Calu3 (cell line): ENCODE data around the gene IGF2BP1. TPM values are rescaled to one million over a fixed set of nuclear protein-coding genes. Genes with fewer than 3 reads are reported as not detected.

Source experiments
- BruUV-seq: library from RNA; stranded (reverse); fragments of 400-500 nt; replicated peaks from 2 replicates; lab custom pipeline; 2021; lab: Mats Ljungman, UMichigan
- CTCF ChIA-PET: fragments of 300-600 bp; sonication (Branson Sonifier 250); formaldehyde crosslinking; loops from one replicate; lab custom pipeline; 2022; ENCODE audit warnings: antibody characterized with exemption; lab: Charles Lee
- DNase-seq: peaks from one replicate; pipeline ENCODE4 v3.0.0; 2022
- H3K27ac Mint-ChIP-seq: one replicate; pipeline ENCODE4 v1.8.0; 2022; ENCODE audit warnings: mixed read lengths; ENCODE audit not compliant: unreplicated experiment
- H3K27me3 Mint-ChIP-seq: one replicate; pipeline ENCODE4 v1.8.0; 2022; ENCODE audit warnings: mixed read lengths; ENCODE audit not compliant: unreplicated experiment
- H3K36me3 Mint-ChIP-seq: one replicate; pipeline ENCODE4 v1.8.0; 2022; ENCODE audit warnings: mild to moderate bottlenecking, moderate library complexity, mixed read lengths; ENCODE audit not compliant: insufficient read depth, unreplicated experiment
- H3K4me1 Mint-ChIP-seq: one replicate; pipeline ENCODE4 v1.8.0; 2022; ENCODE audit warnings: mild to moderate bottlenecking, low read depth, mixed read lengths; ENCODE audit not compliant: unreplicated experiment
- H3K4me3 Mint-ChIP-seq: one replicate; pipeline ENCODE4 v1.8.0; 2022; ENCODE audit warnings: mild to moderate bottlenecking, low read depth, moderate library complexity, mixed read lengths; ENCODE audit not compliant: unreplicated experiment
- H3K9me3 Mint-ChIP-seq: one replicate; pipeline ENCODE4 v1.8.0; 2022; ENCODE audit warnings: low read depth, mixed read lengths; ENCODE audit not compliant: unreplicated experiment
- intact Hi-C: fragments of 100-400 bp; cut with micrococcal nuclease; formaldehyde crosslinking; loops from one replicate; pipeline ENCODE4 v1.10.0; 2022; ENCODE audit not compliant: unreplicated experiment
- total RNA-seq: library from RNA; stranded (reverse); gene quantifications from 2 replicates; pipeline ENCODE4 v1.2.3, GENCODE V29; 2022
- TF ChIP-seq, protein P1 (sequence below): fragments of 200-600 bp; IDR thresholded peaks from one replicate; pipeline ENCODE4 v1.8.0; 2022; ENCODE audit warnings: antibody characterized with exemption; ENCODE audit not compliant: unreplicated experiment

IGF2BP1 gene
- total RNA-seq, 1 experiment from 2014 or later = 17.6 TPM

DNA sequence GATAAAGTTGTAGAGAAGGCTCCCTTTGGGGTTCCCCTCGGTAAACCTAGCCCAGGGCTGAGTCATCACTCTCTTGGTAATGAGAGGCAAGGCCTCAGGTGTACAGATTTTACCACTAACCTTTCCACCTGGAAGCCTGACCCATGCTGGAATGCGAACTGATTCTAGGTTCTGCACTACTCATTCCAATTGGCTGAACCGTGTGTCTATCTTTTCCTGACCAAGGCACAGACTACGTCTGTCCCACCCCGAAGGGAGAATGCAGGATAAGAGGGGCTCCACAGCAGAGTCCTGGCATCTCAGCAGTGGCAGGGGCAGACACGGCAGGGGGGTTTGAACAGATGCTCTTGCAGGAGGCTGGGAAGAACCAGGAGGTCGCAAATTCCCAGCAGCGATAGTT, 70.0 kb downstream of the IGF2BP1 start:
- H3K9me3 Mint-ChIP-seq = peaks cover 3% of the 10 kb centered on the region
- H3K4me3 Mint-ChIP-seq = no peak overlapping the region
- TF ChIP-seq, protein P1, sequence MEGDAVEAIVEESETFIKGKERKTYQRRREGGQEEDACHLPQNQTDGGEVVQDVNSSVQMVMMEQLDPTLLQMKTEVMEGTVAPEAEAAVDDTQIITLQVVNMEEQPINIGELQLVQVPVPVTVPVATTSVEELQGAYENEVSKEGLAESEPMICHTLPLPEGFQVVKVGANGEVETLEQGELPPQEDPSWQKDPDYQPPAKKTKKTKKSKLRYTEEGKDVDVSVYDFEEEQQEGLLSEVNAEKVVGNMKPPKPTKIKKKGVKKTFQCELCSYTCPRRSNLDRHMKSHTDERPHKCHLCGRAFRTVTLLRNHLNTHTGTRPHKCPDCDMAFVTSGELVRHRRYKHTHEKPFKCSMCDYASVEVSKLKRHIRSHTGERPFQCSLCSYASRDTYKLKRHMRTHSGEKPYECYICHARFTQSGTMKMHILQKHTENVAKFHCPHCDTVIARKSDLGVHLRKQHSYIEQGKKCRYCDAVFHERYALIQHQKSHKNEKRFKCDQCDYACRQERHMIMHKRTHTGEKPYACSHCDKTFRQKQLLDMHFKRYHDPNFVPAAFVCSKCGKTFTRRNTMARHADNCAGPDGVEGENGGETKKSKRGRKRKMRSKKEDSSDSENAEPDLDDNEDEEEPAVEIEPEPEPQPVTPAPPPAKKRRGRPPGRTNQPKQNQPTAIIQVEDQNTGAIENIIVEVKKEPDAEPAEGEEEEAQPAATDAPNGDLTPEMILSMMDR = no peak
- CTCF ChIA-PET = no interaction called here
- H3K4me1 Mint-ChIP-seq = no peaks in the 10 kb centered on the region
- no peak overlapping the region for H3K27ac Mint-ChIP-seq
- H3K27me3 Mint-ChIP-seq = no peaks in the 10 kb centered on the region
- no peak for DNase-seq
- intact Hi-C loops = no loop called here
- H3K36me3 Mint-ChIP-seq = no peaks in the 10 kb centered on the region
- no TSS peak for BruUV-seq

DNA sequence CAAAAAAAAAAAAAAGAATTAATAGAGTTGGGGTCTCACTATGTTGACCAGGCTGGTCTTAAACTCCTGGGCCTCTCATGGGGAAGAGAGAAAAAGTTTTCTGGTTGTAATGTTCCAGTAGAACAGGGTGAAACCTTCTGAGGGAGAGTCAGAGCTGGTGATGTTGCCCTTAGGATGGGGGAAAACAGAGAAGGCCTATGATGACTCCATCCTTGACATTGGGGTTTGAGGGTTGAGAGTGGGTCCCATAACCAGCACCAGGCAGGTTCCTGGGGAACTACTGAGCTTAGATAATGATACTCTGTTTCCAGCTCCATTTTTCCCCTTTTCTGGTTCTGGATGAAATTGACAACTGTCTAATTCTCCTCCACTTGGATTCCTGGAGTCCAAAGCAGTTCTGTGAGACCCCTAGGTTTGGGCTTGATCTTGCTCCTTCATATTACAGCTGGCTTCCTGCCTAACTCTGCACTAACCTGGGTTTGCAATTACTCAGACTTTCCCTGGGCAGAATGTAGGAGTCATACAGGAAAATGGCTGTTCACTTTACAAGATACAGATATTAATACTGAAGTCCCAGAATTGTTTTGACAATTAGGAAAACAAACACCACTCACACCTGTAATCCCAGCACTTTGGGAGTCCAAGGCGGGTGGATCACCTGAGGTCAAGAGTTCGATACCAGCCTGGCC, 72.5 kb downstream of the IGF2BP1 start:
- H3K27ac Mint-ChIP-seq = no peak overlapping the region
- intact Hi-C loops = no loop called here
- no peak overlapping the region for H3K4me3 Mint-ChIP-seq
- DNase-seq = no peak
- H3K36me3 Mint-ChIP-seq = no peaks in the 10 kb centered on the region
- no peaks in the 10 kb centered on the region for H3K27me3 Mint-ChIP-seq
- TF ChIP-seq, protein P1 = no peak
- no peaks in the 10 kb centered on the region for H3K4me1 Mint-ChIP-seq
- H3K9me3 Mint-ChIP-seq = peaks cover 3% of the 10 kb centered on the region
- CTCF ChIA-PET = interaction anchor here (0.6 to 2.0 kb wide), 5 partner anchors 20 to 271 kb away, joined by 3 to 5 read pairs (median 4); no protein-coding TSS in a partner anchor
- no TSS peak for BruUV-seq

DNA sequence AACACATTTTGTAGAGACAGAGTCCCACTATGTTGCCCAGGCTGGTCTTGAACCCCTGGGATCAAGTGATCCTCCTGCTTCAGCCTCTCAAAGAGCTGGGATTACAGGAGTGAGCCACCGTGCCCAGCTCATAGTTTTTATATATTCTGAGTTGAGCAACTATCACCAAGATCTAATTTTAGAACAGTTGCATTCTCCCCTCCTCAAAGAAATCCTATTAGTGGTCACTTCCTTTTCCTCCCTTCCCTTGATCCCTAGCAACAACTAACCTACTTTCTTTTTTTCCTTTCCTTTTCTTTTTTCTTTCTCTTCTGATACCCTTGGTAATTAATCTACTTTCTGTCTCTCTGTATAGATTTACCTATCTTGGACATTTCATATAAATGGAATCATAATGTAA, 73.9 kb downstream of the IGF2BP1 start:
- DNase-seq = no peak
- H3K4me1 Mint-ChIP-seq = no peaks in the 10 kb centered on the region
- no peaks in the 10 kb centered on the region for H3K36me3 Mint-ChIP-seq
- no peaks in the 10 kb centered on the region for H3K9me3 Mint-ChIP-seq
- H3K27me3 Mint-ChIP-seq = no peaks in the 10 kb centered on the region
- no peak overlapping the region for H3K27ac Mint-ChIP-seq
- H3K4me3 Mint-ChIP-seq = no peak overlapping the region
- intact Hi-C loops = no loop called here
- TF ChIP-seq, protein P1 = no peak
- CTCF ChIA-PET = interaction anchor here (1.0 kb wide), 1 partner anchor 10 kb away, joined by 6 read pairs; no protein-coding TSS in a partner anchor
- no TSS peak for BruUV-seq

DNA sequence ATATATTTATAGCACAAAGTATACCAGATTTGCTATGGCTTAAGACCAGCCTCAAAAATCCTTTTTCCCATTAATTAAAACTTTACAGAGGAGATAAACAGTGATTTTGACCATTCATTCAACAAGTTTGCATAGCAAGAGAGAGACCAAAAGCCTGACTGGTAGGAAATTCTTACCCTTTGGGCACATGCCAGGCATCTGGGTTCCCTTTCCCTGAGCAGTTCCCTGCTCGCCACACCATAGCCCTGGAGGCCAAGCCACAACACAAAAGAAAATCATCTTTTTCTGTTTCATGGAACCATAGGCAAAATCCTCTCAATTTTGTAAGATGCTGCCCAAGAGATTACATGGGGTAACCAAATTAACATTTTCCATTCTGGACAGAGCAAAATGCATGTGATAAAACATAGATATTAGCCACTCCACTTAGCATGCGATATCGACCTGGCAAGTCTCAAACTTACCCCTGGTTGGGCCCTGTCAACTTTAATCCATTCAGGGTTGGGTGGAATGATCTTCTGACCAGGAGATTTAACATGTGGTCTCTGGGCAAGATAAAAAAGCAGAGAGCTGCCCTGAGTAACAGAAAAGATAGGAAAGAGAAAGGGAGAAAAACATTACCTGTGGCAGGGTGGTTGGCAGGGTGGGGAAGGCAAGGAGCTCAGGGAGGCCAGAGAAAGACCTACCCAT, 77.8 kb downstream of the IGF2BP1 start:
- TF ChIP-seq, protein P1 = no peak
- BruUV-seq = no TSS peak
- H3K4me1 Mint-ChIP-seq = peaks cover 13% of the 10 kb centered on the region
- no peak overlapping the region for H3K4me3 Mint-ChIP-seq
- peaks cover 6% of the 10 kb centered on the region for H3K9me3 Mint-ChIP-seq
- CTCF ChIA-PET = interaction anchor here (0.7 kb wide), 1 partner anchor 117 kb away, joined by 3 read pairs; no protein-coding TSS in a partner anchor
- peaks cover 13% of the 10 kb centered on the region for H3K27me3 Mint-ChIP-seq
- no peak overlapping the region for H3K27ac Mint-ChIP-seq
- intact Hi-C loops = no loop called here
- no peak for DNase-seq
- no peaks in the 10 kb centered on the region for H3K36me3 Mint-ChIP-seq
